DND-41 (cell line): Measurements from ENCODE around the gene ASTE1.

Experiments used
- ATAC-seq: fragments of 200-7000 bp; cut with Tn5 transposase; 3 replicates; pipeline ENCODE4 v1.9.1; 2021; ENCODE audit warnings: low read depth; ENCODE audit not compliant: insufficient read depth
- DNase-seq: peaks from one replicate; pipeline ENCODE4 v3.0.0-alpha.2; 2020
- H2AFZ ChIP-seq: 2 replicates; pipeline ENCODE4 v1.6.0; 2012; ENCODE audit warnings: low read depth, low read length
- H3K27ac ChIP-seq: 2 replicates; pipeline ENCODE4 v1.5.1; 2012; ENCODE audit warnings: low read length, inconsistent platforms
- H3K27me3 ChIP-seq: fragments of 200-600 bp; sonication (generic); 2 replicates; pipeline ENCODE4 v1.6.0; 2012; ENCODE audit warnings: low read length, mild to moderate bottlenecking, inconsistent platforms; ENCODE audit not compliant: insufficient read depth, poor library complexity
- H3K36me3 ChIP-seq: 2 replicates; pipeline ENCODE4 v1.5.1; 2012; ENCODE audit warnings: low read length, inconsistent platforms; ENCODE audit not compliant: insufficient read depth
- H3K4me1 ChIP-seq: 2 replicates; pipeline ENCODE4 v1.5.1; 2012; ENCODE audit warnings: mild to moderate bottlenecking, low read length; ENCODE audit not compliant: insufficient read depth
- H3K4me2 ChIP-seq: 2 replicates; pipeline ENCODE4 v1.6.0; 2012; ENCODE audit warnings: mild to moderate bottlenecking, moderate library complexity, low read length, inconsistent platforms; ENCODE audit not compliant: insufficient read depth
- H3K4me3 ChIP-seq, 2 experiments: fragments of 200-600 bp in 1 of 2; shearing (Covaris generic) in 1 of 2; 2 replicates each; pipeline ENCODE4 v1.5.1; 2012 to 2016; ENCODE audit warnings: inconsistent platforms in 2 of 2, low read length in 2 of 2, mild to moderate bottlenecking in 2 of 2, low read depth in 1 of 2, moderate library complexity in 1 of 2
- H3K79me2 ChIP-seq: 2 replicates; pipeline ENCODE4 v1.6.0; 2012; ENCODE audit warnings: low read length, inconsistent platforms; ENCODE audit not compliant: insufficient read depth
- H3K9ac ChIP-seq: 2 replicates; pipeline ENCODE4 v1.6.0; 2012; ENCODE audit warnings: low read depth, mild to moderate bottlenecking, inconsistent platforms, low read length, moderate library complexity
- H3K9me3 ChIP-seq: 2 replicates; pipeline ENCODE4 v1.5.1; 2012; ENCODE audit warnings: low read length, moderate library complexity, mild to moderate bottlenecking, inconsistent platforms; ENCODE audit not compliant: insufficient read depth, severe bottlenecking
- H4K20me1 ChIP-seq: 2 replicates; pipeline ENCODE4 v1.6.0; 2012; ENCODE audit warnings: low read length; ENCODE audit not compliant: insufficient read depth
- EZH2 ChIP-seq: IDR thresholded peaks from 3 replicates; pipeline ENCODE4 v1.6.1; 2012; ENCODE audit warnings: borderline replicate concordance, low read depth, mild to moderate bottlenecking, moderate library complexity, low read length, inconsistent platforms; ENCODE audit not compliant: severe bottlenecking
- TF ChIP-seq, protein P1 (sequence below): IDR thresholded peaks from 2 replicates; pipeline ENCODE4 v1.5.1; 2012; ENCODE audit warnings: borderline replicate concordance, low read length, moderate library complexity, mild to moderate bottlenecking; ENCODE audit not compliant: poor library complexity, severe bottlenecking; ENCODE audit errors: extremely low read depth

ASTE1 gene

GRCh38 chr3:130979117-130979516, 47.5 kb downstream of the ASTE1 start:
- Histone ChIP-seq H3K36me3 (peaks cover 20% of the 10 kb centered on the region), H3K4me2 (no peak overlapping the region)

GRCh38 chr3:130976706-130977105, 49.9 kb downstream of the ASTE1 start:
- Histone ChIP-seq H3K27ac (no peak overlapping the region), H3K4me1 (no peaks in the 10 kb centered on the region), H3K36me3 (peaks cover 9% of the 10 kb centered on the region; the same call in 1 of the 2 replicates), H3K4me2 (no peak overlapping the region), H2AFZ (no peak overlapping the region), H3K27me3 (no peaks in the 10 kb centered on the region), H3K9me3 (no peaks in the 10 kb centered on the region), H4K20me1 (no peaks in the 10 kb centered on the region), H3K4me3 (no peak overlapping the region), H3K79me2 (no peaks in the 10 kb centered on the region), H3K9ac (no peak overlapping the region)
- TF ChIP-seq, protein P1, sequence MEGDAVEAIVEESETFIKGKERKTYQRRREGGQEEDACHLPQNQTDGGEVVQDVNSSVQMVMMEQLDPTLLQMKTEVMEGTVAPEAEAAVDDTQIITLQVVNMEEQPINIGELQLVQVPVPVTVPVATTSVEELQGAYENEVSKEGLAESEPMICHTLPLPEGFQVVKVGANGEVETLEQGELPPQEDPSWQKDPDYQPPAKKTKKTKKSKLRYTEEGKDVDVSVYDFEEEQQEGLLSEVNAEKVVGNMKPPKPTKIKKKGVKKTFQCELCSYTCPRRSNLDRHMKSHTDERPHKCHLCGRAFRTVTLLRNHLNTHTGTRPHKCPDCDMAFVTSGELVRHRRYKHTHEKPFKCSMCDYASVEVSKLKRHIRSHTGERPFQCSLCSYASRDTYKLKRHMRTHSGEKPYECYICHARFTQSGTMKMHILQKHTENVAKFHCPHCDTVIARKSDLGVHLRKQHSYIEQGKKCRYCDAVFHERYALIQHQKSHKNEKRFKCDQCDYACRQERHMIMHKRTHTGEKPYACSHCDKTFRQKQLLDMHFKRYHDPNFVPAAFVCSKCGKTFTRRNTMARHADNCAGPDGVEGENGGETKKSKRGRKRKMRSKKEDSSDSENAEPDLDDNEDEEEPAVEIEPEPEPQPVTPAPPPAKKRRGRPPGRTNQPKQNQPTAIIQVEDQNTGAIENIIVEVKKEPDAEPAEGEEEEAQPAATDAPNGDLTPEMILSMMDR: no peak
- no peak for TF ChIP-seq EZH2
- DNase-seq: no peak
- no peak for ATAC-seq

More at GRCh38 chr3:130979117-130979516, 47.5 kb downstream of the ASTE1 start:
- Histone ChIP-seq H3K27me3 (no peaks in the 10 kb centered on the region), H3K79me2 (no peaks in the 10 kb centered on the region), H3K4me3 (no peak overlapping the region), H4K20me1 (no peaks in the 10 kb centered on the region), H3K27ac (no peak overlapping the region), H2AFZ (no peak overlapping the region), H3K4me1 (no peaks in the 10 kb centered on the region), H3K9me3 (no peaks in the 10 kb centered on the region), H3K9ac (no peak overlapping the region)
- no peak for ATAC-seq
- TF ChIP-seq, protein P1: no peak
- TF ChIP-seq EZH2: no peak
- no peak for DNase-seq

DNA sequence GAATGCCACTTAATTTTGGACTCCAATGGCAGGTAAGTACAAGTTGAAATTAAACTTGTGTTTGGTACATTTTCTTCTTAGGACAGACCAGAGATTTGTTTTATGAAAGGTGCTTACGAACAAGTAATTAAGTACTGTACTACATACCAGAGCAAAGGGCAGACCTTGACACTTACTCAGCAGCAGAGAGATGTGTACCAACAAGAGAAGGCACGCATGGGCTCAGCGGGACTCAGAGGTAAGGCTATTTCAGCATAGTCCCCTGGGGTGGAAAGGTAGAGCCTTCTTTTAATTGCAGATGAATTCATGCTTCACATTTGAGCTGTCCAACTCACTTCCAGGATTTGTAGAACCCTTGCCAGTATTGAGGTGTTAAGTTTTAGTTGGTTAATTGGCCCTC, 51.4 kb downstream of the ASTE1 start:
- no peaks in the 10 kb centered on the region for H3K27me3 ChIP-seq
- H3K27ac ChIP-seq: no peak overlapping the region
- no peak overlapping the region for H3K4me3 ChIP-seq
- no peak overlapping the region for H2AFZ ChIP-seq
- DNase-seq (no peak), ATAC-seq (no peak)
- H3K36me3 ChIP-seq: peaks cover 16% of the 10 kb centered on the region; the same call in 1 of the 2 replicates
- no peak overlapping the region for H3K9ac ChIP-seq
- TF ChIP-seq EZH2: no peak
- TF ChIP-seq, protein P1: no peak
- H3K79me2 ChIP-seq: no peaks in the 10 kb centered on the region
- no peak overlapping the region for H3K4me2 ChIP-seq
- H4K20me1 ChIP-seq: no peaks in the 10 kb centered on the region
- H3K9me3 ChIP-seq: no peaks in the 10 kb centered on the region
- no peaks in the 10 kb centered on the region for H3K4me1 ChIP-seq

GRCh38 chr3:130974201-130974600, 52.4 kb downstream of the ASTE1 start:
- no peak overlapping the region for H3K4me3 ChIP-seq
- no peak overlapping the region for H3K4me2 ChIP-seq
- H3K36me3 ChIP-seq: peaks cover 19% of the 10 kb centered on the region; the same call in 1 of the 2 replicates
- H3K9me3 ChIP-seq: no peaks in the 10 kb centered on the region
- DNase-seq (no peak), ATAC-seq (no peak)
- H3K4me1 ChIP-seq: no peaks in the 10 kb centered on the region
- H3K27me3 ChIP-seq: no peaks in the 10 kb centered on the region
- no peak overlapping the region for H2AFZ ChIP-seq
- no peak overlapping the region for H3K9ac ChIP-seq
- no peaks in the 10 kb centered on the region for H3K79me2 ChIP-seq
- H3K27ac ChIP-seq: no peak overlapping the region
- TF ChIP-seq, protein P1: no peak
- TF ChIP-seq EZH2: no peak
- no peaks in the 10 kb centered on the region for H4K20me1 ChIP-seq
